Erythroblast (primary cell): ENCODE measurements around the gene PAN2.

Source experiments
- GATA1 ChIP-seq: IDR thresholded peaks from 2 replicates; pipeline ENCODE4 v1.6.1; 2011; ENCODE audit warnings: low read depth, mild to moderate bottlenecking, control low read depth, low read length, moderate library complexity
- POLR2A ChIP-seq: IDR thresholded peaks from 2 replicates; pipeline ENCODE4 v1.6.1; 2011; ENCODE audit warnings: mild to moderate bottlenecking, low read length

- TF ChIP-seq POLR2A: no peak
- TF ChIP-seq GATA1: no peak
Measured at GRCh38 chr12:56348776-56349175, 15.0 kb upstream of the PAN2 start.
